ENCODE data around the gene MCM9.

The MCM9 gene

DNA sequence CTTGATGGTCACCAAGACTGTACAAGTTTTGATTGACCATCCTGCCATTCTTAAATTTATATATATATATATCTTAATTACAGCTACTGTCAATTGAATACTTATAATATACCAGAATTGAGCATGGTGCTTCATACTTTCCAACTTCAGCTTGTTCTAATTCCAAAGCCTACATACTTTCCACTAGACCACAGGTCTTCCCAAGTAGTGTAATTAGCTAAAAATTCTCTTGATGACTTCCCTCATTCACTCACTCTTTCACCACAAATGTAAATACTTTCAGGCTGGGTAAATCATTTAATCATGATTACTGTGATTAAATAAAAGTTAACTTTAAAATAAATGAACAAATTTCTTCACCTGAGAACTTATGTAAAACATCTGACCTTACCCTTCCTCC lies 37.6 kb downstream of the MCM9 start:
- ChIA-PET CTCF (interaction anchor here (0.7 to 3.2 kb wide), 9 partner anchors 11 to 1061 kb away, joined by 3 to 17 read pairs (median 5); no protein-coding TSS in a partner anchor), POLR2A (no interaction called here)
- H3K4me1 ChIP-seq (ENCODE audit: control insufficient read depth, insufficient read depth, low read length) = 0 out of 2 replicates have a peak, but pooled peaks cover 2% of the 10 kb centered on the region
- TF ChIP-seq ZNF426 (tag by site-specific recombination; IDR thresholded peaks at IDR 0.05) (no peak), ZNF132 (tag by site-specific recombination; IDR thresholded peaks at IDR 0.05; ENCODE audit: borderline replicate concordance) (no peak), ZNF555 (tag by site-specific recombination; conservative IDR thresholded peaks at IDR 0.05) (no peak), ZNF473 (tag by site-specific recombination; IDR thresholded peaks at IDR 0.05) (no peak)
- TF ChIP-seq, protein P1, sequence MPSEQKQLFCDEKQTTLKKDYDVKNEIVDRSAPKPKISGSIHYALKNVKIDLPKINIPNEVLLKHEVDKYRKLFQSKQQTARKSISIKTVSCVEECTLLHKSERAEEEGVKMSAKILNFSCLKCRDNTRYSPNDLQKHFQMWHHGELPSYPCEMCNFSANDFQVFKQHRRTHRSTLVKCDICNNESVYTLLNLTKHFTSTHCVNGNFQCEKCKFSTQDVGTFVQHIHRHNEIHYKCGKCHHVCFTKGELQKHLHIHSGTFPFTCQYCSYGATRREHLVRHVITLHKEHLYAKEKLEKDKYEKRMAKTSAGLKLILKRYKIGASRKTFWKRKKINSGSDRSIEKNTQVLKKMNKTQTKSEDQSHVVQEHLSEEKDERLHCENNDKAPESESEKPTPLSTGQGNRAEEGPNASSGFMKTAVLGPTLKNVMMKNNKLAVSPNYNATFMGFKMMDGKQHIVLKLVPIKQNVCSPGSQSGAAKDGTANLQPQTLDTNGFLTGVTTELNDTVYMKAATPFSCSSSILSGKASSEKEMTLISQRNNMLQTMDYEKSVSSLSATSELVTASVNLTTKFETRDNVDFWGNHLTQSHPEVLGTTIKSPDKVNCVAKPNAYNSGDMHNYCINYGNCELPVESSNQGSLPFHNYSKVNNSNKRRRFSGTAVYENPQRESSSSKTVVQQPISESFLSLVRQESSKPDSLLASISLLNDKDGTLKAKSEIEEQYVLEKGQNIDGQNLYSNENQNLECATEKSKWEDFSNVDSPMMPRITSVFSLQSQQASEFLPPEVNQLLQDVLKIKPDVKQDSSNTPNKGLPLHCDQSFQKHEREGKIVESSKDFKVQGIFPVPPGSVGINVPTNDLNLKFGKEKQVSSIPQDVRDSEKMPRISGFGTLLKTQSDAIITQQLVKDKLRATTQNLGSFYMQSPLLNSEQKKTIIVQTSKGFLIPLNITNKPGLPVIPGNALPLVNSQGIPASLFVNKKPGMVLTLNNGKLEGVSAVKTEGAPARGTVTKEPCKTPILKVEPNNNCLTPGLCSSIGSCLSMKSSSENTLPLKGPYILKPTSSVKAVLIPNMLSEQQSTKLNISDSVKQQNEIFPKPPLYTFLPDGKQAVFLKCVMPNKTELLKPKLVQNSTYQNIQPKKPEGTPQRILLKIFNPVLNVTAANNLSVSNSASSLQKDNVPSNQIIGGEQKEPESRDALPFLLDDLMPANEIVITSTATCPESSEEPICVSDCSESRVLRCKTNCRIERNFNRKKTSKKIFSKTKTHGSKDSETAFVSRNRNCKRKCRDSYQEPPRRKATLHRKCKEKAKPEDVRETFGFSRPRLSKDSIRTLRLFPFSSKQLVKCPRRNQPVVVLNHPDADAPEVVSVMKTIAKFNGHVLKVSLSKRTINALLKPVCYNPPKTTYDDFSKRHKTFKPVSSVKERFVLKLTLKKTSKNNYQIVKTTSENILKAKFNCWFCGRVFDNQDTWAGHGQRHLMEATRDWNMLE (tag by site-specific recombination; conservative IDR thresholded peaks at IDR 0.05; ENCODE audit: low read depth) = no peak
- H3K27ac ChIP-seq (ENCODE audit: extremely low read depth, low read depth, low read length) = no peak overlapping the region
- H3K9me3 ChIP-seq (ENCODE audit: control insufficient read depth, insufficient read depth, low read depth, low read length) = no peaks in the 10 kb centered on the region
- H3K36me3 ChIP-seq (ENCODE audit: control insufficient read depth in 2 of 2, insufficient read depth in 1 of 2, low read length in 2 of 2) = peaks cover 6 to 35% of the 10 kb centered on the region in 2 experiments; a peak in 1 of 3 replicates
- H3K4me3 ChIP-seq (ENCODE audit: low read depth, low read length) = no peak overlapping the region

DNA sequence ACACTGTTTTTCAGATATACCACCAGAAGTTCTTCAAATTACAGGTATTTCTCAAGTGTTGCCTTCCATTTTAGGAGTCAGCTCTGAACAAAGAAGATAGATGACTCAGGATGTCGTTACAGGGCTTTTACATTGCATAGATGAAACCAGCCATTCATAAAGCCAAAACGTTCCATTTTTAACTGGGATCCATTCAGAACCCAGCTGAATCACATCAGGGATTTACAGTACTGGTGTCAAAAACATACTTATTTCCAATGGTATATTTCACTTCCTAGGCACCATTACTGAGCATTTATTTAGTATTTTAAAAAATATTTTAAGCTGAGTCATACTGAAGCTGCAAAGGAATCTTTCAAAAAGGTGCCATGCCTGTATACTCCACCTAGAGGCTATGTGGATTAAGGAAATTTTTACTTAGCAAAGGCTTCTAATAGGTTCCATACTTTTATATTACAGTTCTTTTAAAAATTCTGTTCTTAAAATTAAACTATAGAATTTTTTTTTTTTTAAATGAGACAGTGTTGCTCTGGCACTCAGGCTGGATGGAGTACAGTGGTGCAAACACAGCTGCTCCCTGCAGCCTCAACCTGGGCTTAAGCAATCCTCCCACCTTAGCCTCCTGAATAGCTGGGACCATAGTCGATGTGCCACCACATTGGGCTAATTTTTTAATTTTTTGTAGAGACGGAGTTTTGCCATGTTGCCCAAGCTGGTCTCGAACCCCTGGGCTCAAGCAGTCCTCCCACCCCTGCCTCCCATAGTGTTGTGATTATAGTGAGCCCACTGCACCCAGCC lies 38.4 kb downstream of the MCM9 start:
- Histone ChIP-seq H3K4me3 (ENCODE audit: low read depth, low read length) (peak overlapping the region; percentile 94), H3K36me3 (ENCODE audit: control insufficient read depth in 2 of 2, insufficient read depth in 1 of 2, low read length in 2 of 2) (peaks cover under 1 to 28% of the 10 kb centered on the region in 2 experiments; a peak in 1 of 3 replicates), H3K4me1 (ENCODE audit: control insufficient read depth, insufficient read depth, low read length) (0 out of 2 replicates have a peak, but pooled peaks cover 2% of the 10 kb centered on the region), H3K27ac (ENCODE audit: extremely low read depth, low read depth, low read length) (no peak overlapping the region), H3K9me3 (ENCODE audit: control insufficient read depth, insufficient read depth, low read depth, low read length) (no peaks in the 10 kb centered on the region)
- CTCF ChIA-PET = interaction anchor here (0.6 to 3.2 kb wide), 14 partner anchors 10 to 1060 kb away, joined by 3 to 17 read pairs (median 5); partner anchors contain the start of gene MCM9
- POLR2A ChIA-PET = interaction anchor here (3.6 kb wide), 1 partner anchor 38 kb away, joined by 21 read pairs; the partner anchor contains the start of gene MCM9
- 0 out of 2 replicates have a peak, but pooled peaks have one; percentile 19 for TF ChIP-seq ZNF211 (tag by site-specific recombination; IDR thresholded peaks at IDR 0.05; ENCODE audit: low read depth)
- TF ChIP-seq ZNF654 (tag by site-specific recombination; IDR thresholded peaks at IDR 0.05; ENCODE audit: low read depth) = 0 out of 2 replicates have a peak, but pooled peaks have one; percentile 12
- TF ChIP-seq, protein P2, sequence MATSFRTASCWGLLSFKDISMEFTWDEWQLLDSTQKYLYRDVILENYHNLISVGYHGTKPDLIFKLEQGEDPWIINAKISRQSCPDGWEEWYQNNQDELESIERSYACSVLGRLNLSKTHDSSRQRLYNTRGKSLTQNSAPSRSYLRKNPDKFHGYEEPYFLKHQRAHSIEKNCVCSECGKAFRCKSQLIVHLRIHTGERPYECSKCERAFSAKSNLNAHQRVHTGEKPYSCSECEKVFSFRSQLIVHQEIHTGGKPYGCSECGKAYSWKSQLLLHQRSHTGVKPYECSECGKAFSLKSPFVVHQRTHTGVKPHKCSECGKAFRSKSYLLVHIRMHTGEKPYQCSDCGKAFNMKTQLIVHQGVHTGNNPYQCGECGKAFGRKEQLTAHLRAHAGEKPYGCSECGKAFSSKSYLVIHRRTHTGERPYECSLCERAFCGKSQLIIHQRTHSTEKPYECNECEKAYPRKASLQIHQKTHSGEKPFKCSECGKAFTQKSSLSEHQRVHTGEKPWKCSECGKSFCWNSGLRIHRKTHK (tag by site-specific recombination; IDR thresholded peaks at IDR 0.05) = no peak
- no peak for TF ChIP-seq ZNF133 (tag by site-specific recombination; IDR thresholded peaks at IDR 0.05)
- TF ChIP-seq, protein P3, sequence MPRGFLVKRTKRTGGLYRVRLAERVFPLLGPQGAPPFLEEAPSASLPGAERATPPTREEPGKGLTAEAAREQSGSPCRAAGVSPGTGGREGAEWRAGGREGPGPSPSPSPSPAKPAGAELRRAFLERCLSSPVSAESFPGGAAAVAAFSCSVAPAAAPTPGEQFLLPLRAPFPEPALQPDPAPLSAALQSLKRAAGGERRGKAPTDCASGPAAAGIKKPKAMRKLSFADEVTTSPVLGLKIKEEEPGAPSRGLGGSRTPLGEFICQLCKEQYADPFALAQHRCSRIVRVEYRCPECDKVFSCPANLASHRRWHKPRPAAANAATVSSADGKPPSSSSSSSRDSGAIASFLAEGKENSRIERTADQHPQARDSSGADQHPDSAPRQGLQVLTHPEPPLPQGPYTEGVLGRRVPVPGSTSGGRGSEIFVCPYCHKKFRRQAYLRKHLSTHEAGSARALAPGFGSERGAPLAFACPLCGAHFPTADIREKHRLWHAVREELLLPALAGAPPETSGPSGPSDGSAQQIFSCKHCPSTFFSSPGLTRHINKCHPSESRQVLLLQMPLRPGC (tag by site-specific recombination; IDR thresholded peaks at IDR 0.05) = 0 out of 2 replicates have a peak, but pooled peaks have one; percentile 29
- no peak for TF ChIP-seq ZNF701 (tag by site-specific recombination; IDR thresholded peaks at IDR 0.05)
- peak; percentile 81; the same call in 1 of the 2 replicates for TF ChIP-seq ZNF600 (tag by site-specific recombination; IDR thresholded peaks at IDR 0.05)
- no peak; the same call in 1 of the 2 replicates for TF ChIP-seq ZXDB (tag by site-specific recombination; IDR thresholded peaks at IDR 0.05)
- TF ChIP-seq ZNF311 (tag by site-specific recombination; IDR thresholded peaks at IDR 0.05; ENCODE audit: borderline replicate concordance) = no peak
- peak; percentile 58; the same call in 1 of the 2 replicates for TF ChIP-seq ZNF561 (tag by site-specific recombination; IDR thresholded peaks at IDR 0.05; ENCODE audit: borderline replicate concordance)
- TF ChIP-seq ZNF660 (tag by site-specific recombination; IDR thresholded peaks at IDR 0.05) = peak; percentile 64; the same call in 1 of the 2 replicates
- TF ChIP-seq KLF10 (tag by site-specific recombination; IDR thresholded peaks at IDR 0.05) = 0 out of 2 replicates have a peak, but pooled peaks have one; percentile 22
- TF ChIP-seq ZNF394 (tag by site-specific recombination; IDR thresholded peaks at IDR 0.05; ENCODE audit: borderline replicate concordance) = 0 out of 2 replicates have a peak, but pooled peaks have one; percentile 29
- 0 out of 2 replicates have a peak, but pooled peaks have one; percentile 6 for TF ChIP-seq IKZF3 (tag by site-specific recombination; IDR thresholded peaks at IDR 0.05)
- no peak for TF ChIP-seq SCRT1 (tag by site-specific recombination; IDR thresholded peaks at IDR 0.05; ENCODE audit: borderline replicate concordance)
- TF ChIP-seq TRIM28 (IDR thresholded peaks at IDR 0.05; ENCODE audit: borderline replicate concordance, low read length) = peak; percentile 43; the same call in 1 of the 2 replicates
- TF ChIP-seq ZNF639 (tag by site-specific recombination; IDR thresholded peaks at IDR 0.05) = 0 out of 2 replicates have a peak, but pooled peaks have one; percentile 41
- peak; percentile 28; the same call in 1 of the 2 replicates for TF ChIP-seq SP7 (tag by site-specific recombination; IDR thresholded peaks at IDR 0.05)
